ENCODE measurements around the gene TMEM9B. TPM values are rescaled to one million over a fixed set of nuclear protein-coding genes. Genes with fewer than 3 reads are reported as not detected.

Gene TMEM9B
- total RNA-seq, 2 donors from 2014 or later = 27.9 to 35.3 TPM

DNA sequence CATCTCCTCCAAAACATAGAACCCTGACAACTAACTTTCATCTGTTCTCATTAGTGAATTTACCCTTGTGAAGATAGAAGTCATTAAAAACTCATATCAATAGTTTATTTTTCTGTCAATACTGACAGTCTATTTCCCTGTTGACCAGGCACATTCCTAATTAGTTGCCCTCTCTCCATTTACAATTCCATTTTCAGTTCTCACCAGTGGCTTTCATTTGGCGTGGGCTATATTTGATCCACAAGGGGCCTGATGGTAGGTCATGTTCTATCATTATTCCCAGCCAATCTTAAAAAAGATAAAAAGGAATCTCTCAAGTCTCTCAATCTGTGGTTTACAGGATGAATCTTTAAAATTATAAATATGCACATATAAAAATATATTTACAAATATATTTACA is 57.1 kb downstream of the TMEM9B start:
- peaks cover 2 to 6% of the 10 kb centered on the region in 2 donors for H3K4me1 ChIP-seq (ENCODE audit: control insufficient read depth in 1 of 2, low read depth in 2 of 2)
- no peaks in the 10 kb centered on the region for H3K36me3 ChIP-seq
- DNase-seq (ENCODE audit: low spot score) (no peak), ATAC-seq (ENCODE audit: insufficient number of reproducible peaks, low FRiP score, low read depth) (no peak)
- H3K27ac ChIP-seq = no peak overlapping the region
- H3K4me3 ChIP-seq = no peak overlapping the region
- TF ChIP-seq, protein P1, sequence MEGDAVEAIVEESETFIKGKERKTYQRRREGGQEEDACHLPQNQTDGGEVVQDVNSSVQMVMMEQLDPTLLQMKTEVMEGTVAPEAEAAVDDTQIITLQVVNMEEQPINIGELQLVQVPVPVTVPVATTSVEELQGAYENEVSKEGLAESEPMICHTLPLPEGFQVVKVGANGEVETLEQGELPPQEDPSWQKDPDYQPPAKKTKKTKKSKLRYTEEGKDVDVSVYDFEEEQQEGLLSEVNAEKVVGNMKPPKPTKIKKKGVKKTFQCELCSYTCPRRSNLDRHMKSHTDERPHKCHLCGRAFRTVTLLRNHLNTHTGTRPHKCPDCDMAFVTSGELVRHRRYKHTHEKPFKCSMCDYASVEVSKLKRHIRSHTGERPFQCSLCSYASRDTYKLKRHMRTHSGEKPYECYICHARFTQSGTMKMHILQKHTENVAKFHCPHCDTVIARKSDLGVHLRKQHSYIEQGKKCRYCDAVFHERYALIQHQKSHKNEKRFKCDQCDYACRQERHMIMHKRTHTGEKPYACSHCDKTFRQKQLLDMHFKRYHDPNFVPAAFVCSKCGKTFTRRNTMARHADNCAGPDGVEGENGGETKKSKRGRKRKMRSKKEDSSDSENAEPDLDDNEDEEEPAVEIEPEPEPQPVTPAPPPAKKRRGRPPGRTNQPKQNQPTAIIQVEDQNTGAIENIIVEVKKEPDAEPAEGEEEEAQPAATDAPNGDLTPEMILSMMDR (IDR thresholded peaks at IDR 0.05) = no peak
- no peaks in the 10 kb centered on the region for H3K27me3 ChIP-seq (replicated peaks; ENCODE audit: insufficient read depth)
- H3K9me3 ChIP-seq = no peaks in the 10 kb centered on the region

DNA sequence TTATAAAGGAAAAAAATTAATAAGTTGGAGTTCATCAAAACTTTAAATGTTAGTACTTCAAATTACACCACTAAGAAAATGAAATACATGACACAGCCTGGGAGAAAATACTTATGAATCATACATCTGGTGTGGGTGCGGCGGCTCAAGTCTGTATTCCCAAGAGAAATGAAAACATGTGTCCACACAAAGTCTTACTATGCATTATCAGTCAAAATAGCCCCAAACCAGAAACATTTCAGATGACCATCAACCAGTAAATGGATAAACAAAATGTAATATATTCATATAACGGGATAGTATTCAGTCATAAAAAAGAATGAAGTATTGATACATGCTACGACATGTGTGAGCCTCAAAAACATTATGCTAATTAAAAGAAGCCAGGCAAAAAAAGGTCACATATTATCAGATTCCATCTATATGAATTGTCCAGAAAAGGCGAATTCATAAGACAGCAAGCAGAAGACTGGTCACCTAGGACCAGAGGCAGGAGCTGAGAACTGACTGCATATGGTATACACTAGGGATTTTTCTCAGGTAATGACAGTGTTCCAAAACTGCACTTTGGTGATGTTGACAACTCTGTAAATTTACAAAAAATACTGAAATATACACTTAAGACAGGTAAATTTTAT is 58.6 kb downstream of the TMEM9B start:
- Histone ChIP-seq H3K4me1 (ENCODE audit: control insufficient read depth in 1 of 2, low read depth in 2 of 2) (peaks cover 0 to 6% of the 10 kb centered on the region in 2 donors), H3K27me3 (replicated peaks; ENCODE audit: insufficient read depth) (no peaks in the 10 kb centered on the region), H3K4me3 (no peak overlapping the region), H3K36me3 (no peaks in the 10 kb centered on the region), H3K27ac (no peak overlapping the region), H3K9me3 (no peaks in the 10 kb centered on the region)
- TF ChIP-seq, protein P1 (IDR thresholded peaks at IDR 0.05) = no peak
- ATAC-seq (ENCODE audit: insufficient number of reproducible peaks, low FRiP score, low read depth) (no peak), DNase-seq (ENCODE audit: low spot score) (no peak)

GRCh38 chr11:8899119-8899753 is 65.0 kb downstream of the TMEM9B start:
- no peak for ATAC-seq (ENCODE audit: insufficient number of reproducible peaks, low FRiP score, low read depth)
- DNase-seq (ENCODE audit: low spot score) = no peak
- H3K36me3 ChIP-seq = no peaks in the 10 kb centered on the region
- H3K4me3 ChIP-seq = no peak overlapping the region
- H3K9me3 ChIP-seq = peaks cover 13% of the 10 kb centered on the region
- H3K27me3 ChIP-seq (replicated peaks; ENCODE audit: insufficient read depth) = no peaks in the 10 kb centered on the region
- no peak overlapping the region for H3K27ac ChIP-seq
- TF ChIP-seq, protein P1 (IDR thresholded peaks at IDR 0.05) = no peak
- no peaks in the 10 kb centered on the region for H3K4me1 ChIP-seq (ENCODE audit: control insufficient read depth in 1 of 2, low read depth in 2 of 2)

Other genes starting within 250 kb of the TMEM9B start
- 10 to 100 TPM; 28.8 to 58.7 TPM for gene AKIP1, start 53.3 kb downstream of the TMEM9B start, total RNA-seq
- gene C11orf16, start 31.5 kb downstream of the TMEM9B start, total RNA-seq = not detected
- gene ASCL3, start 21.4 kb downstream of the TMEM9B start, total RNA-seq = not detected
- gene NRIP3, start 39.6 kb upstream of the TMEM9B start, total RNA-seq = 1 to 10 TPM; 2.1 to 5.3 TPM
- 1 to 10 TPM; 1.2 to 3.9 TPM for gene SCUBE2, start 127.2 kb upstream of the TMEM9B start, total RNA-seq

Data from thoracic aorta (tissue), 2 donors.